Muscle of arm (tissue), 12 donors: ENCODE measurements around the gene GSDMA. TPM values are rescaled to one million over a fixed set of nuclear protein-coding genes. Genes with fewer than 3 reads are reported as not detected.
"Not testable (repeated sequence)": the region's sequence is repeated elsewhere in the genome, so short reads cannot be mapped to it uniquely, and the experiment has no call there.

Experiments
- DNase-seq: peaks from one replicate; pipeline ENCODE4 v3.0.0-alpha.2; 2013
- polyA plus RNA-seq, 12 donors: library from polyadenylated mRNA; unstranded; fragments of 120-200 nt; gene quantifications; one replicate each; pipeline ENCODE4 v1.2.1, GENCODE V29; 2013; ENCODE audit not compliant: insufficient read length in 12 of 12

Gene GSDMA
- polyA plus RNA-seq, 12 donors, result 0.08 to 0.19 (median 0.14) TPM; not detected in 2

DNA sequence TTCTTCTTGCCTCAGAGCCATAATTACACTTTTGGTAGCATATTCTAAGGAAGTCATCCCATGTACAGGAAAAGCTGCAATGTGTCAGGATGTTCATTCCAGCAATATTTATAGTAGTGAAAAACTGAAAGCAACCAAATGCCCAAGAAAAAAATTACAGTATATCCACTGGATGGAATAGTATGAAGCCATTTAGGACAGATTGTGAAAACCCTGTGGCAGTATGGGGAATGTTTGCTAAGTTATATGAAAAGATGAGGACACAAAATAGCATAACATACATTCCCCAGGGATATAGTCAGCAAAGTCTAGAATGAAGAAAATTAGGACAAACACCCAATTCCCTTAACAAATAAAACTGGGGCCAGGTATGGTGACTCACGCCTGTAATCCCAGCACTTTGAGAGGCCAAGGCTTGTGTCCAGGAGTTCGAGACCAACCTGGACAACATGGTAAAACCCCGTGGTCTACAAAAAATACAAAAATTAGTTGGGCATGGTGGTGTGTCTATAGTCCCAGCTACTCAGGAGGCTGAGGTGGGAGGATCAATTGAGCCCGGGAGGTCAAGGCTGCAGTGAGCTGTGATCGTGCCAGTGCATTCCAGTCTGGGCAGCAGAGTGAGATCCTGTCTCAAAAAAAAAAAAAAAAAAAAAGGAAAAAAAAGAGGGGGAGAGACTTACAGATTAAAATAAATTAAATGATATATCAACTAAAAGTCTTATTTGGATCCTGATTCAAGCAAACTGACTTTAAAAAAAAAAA, 33.0 kb upstream of the GSDMA start:
- no peak for DNase-seq

DNA sequence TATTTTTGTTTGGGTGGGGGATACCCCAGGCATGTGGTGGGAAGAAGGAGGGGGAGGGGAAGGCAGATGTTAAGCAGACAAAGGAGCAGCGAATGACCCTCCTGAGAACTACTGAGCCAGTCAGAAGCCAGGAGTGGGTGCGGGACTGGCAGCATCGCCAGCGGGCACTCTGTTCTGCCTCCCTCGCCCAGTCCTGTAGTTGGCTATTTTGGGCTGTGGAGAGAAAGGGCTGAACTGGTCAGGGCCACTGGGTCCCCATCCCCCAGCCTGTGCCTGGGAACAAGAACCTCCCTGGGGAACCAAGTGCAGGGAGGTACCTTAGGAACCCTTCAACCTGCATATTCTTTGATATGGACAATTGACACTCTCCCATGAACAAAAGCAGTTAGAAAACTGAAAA, 28.9 kb upstream of the GSDMA start:
- DNase-seq, result no peak

GRCh38 chr17:39934324-39934723, 28.5 kb upstream of the GSDMA start:
- DNase-seq, result no peak

DNA sequence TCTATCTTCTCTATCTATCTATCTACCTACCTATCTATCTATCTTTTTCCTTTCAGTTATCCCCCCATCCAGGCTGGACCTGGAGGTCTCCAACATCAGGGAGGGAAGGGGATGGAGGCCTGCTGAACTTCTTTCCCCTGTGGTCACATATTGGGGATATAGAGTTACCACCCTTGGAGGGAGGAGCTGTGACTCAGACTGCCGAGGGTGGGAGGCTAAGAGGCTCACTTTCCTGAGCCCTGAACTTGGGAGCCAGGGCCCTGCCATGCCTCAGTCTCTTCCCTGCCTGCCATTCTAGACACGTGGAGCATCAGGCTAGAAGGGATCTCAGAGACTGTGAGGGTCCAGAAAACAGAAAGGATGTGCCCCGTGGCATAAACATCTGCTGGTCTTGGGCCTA, 26.9 kb upstream of the GSDMA start:
- DNase-seq, result no peak

DNA sequence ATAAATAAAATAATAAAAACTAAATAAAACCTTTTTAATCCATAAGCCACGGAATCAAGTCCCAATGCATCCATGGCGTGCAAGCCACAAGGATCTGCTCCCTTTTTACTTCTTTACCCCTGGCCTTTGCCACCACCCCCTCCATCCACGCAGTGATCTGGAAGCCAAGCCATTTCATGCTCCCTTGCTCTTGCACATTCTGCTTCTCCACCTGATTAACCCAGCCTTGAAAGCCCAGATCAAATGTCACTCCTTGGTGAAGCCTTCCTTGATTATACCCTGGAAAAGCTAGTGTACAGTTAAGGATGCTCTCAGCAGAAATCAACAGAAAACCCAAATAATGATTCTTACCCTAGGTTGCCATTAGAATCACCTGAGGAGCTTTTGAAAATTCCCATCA, 25.4 kb upstream of the GSDMA start:
- DNase-seq, result no peak

DNA sequence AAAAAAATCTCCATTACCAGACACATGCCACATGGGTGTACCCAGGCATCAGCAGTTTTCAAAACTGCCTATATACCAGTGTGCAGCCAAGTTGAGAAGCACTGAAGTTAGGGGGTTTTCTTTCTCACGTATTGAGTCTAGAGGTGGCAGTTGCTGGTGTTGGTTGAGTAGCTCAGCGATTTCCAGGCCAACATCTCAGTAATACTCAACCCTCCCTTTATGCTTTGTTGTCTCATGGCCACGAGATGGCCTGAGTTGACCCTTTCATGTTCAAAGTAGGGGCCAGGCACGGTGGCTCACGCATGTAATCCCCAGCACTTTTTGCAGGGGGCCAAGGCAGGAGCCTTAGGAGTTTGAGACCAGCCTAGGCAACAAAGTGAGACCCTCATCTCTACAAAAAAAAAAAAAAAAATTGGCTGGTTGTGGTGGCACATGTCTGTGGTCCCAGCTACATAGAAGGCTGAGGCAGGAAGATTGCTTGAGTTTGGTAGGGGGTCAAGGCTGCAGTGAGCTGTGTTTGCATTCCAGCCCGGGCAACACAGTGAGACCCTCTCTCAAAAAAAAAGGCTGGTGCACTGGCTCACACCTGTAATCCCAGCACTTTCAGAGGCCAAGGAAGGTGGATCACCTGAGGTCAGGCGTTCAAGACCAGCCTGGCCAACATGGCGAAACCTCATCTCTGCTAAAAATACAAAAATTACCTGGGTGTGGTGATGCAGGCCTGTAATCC, 24.5 kb upstream of the GSDMA start:
- no peak for DNase-seq

- no peak for DNase-seq
Observed at GRCh38 chr17:39939106-39939505, 23.7 kb upstream of the GSDMA start.

DNA sequence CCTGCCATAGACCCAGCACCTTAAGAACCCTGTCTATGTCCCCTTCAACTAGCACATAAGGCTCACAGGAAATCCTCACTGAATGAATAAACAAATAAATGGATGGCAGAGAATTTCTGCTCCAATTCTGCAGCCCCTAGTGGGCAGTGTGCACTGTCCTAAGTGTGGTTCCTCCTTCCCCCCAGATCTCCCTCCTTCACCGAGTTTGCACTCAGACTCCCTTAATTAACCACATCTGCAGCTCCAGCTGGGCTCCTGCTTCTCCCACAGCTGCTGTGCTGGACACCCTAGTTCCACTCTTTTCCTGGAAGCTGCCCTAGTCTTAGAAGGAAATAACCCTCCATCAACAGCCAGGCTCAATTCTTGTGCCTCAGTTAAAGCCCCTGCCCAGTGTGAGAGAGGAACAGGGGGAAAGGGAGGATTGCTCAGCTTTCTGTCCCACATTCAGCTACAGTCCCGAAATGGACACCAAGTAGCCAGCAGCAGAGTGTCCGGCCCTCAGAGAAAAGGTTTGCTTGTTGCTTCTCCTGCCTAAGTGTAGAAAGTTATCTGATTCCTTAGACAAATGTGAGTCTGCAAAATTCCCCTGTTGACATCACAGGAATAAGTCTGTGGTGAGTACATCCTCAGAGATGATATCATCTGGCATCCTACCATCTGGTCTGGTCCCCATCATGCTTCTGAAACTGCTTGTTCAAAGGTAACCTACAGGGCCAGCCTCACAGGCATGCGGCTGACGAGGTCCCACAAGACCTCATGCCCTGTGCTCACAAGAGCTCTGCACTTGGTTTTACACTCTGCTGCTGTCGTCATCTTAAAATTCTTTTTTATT, 23.0 kb upstream of the GSDMA start:
- DNase-seq, result peak; percentile 74

GRCh38 chr17:39943702-39944392, 19.0 kb upstream of the GSDMA start:
- DNase-seq, result no peak

DNA sequence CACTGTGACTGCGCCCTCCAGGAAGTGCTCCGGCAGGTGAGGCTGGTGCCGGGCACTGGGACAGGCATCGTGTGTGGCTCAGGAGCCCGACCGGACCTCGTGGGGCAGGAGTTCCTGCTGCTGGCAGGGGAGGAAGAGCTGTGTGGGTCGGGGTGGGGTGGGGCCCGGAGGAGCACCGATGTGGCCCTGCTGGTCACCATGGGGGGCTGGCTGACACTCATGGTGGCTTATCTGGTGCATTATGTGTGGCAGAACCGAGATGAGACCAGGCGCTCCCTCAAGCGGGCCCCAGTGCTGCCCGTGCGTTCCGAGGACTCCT, 18.5 kb upstream of the GSDMA start:
- DNase-seq, result no peak

- no peak for DNase-seq
Observed at GRCh38 chr17:39946551-39947330, 16.1 kb upstream of the GSDMA start.

GRCh38 chr17:39948489-39948828, 14.3 kb upstream of the GSDMA start:
- not testable (repeated sequence) for DNase-seq

DNA sequence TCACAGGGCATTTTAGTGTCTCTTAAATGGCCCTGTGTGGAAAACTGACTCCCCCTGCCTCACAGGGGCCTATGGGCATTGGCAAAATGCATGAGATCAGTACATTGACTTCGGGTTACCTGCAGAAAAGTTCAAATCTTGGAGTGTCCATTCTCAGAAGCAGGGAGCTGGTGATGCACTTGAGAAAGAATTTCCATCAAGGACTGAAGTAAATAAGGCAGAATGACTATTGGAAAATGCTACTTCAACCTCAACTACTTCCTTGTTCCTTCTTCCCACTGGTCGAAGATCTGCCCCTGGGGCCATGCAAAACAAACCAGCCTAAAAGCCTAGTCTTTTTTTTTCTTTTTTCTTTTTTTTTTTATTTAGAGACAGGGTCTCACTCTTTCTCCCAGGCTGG, 13.8 kb upstream of the GSDMA start:
- DNase-seq, result no peak

- no peak for DNase-seq
Observed at GRCh38 chr17:39950871-39951348, 11.9 kb upstream of the GSDMA start.

- no peak for DNase-seq
Observed at GRCh38 chr17:39951924-39952679, 10.7 kb upstream of the GSDMA start.

GRCh38 chr17:39952680-39953470, 9.9 kb upstream of the GSDMA start:
- peak; percentile 91 for DNase-seq

- DNase-seq, result no peak
Observed at GRCh38 chr17:39953471-39953888, 9.3 kb upstream of the GSDMA start.

DNA sequence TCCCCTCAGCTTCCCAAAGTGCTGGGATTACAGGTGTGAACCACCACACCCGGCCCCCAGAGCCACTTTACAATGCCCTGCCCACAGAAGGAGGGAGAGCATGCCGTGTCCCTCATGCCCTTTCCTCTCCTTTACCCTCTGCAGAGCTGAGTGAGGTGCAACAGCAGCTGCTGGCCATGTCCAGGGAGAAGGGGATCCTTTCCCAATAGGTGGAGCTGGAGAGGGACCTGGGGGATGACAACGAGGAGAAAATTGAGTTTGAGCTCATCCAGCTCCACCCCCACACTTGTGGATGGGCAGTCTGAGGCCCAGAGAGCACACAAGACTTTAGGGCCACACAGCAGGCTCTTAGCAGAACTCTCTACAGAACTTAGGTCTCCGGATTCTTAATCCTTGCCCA, 7.9 kb upstream of the GSDMA start:
- DNase-seq, result no peak

- no peak for DNase-seq
Observed at GRCh38 chr17:39955726-39956225, 7.0 kb upstream of the GSDMA start.
